Smooth muscle cell (in vitro differentiated cells): ENCODE data around the gene SECTM1. TPM values are rescaled to one million over a fixed set of nuclear protein-coding genes. Genes with fewer than 3 reads are reported as not detected.
A peak's percentile ranks its signal among the peaks of the same experiment; 100 is the strongest.
"Not testable (repeated sequence)": the region's sequence is repeated elsewhere in the genome, so short reads cannot be mapped to it uniquely, and the experiment has no call there.

ENCODE experiments used
- DNase-seq: peaks from one replicate; lab custom pipeline; 2025; ENCODE audit not compliant: unreplicated experiment; lab: John Stamatoyannopoulos, UW
- H2AFZ ChIP-seq: fragments of 200-600 bp; sonication (generic); 2 replicates; pipeline ENCODE4 v1.6.0; 2016; ENCODE audit warnings: antibody characterized with exemption, low read depth, mild to moderate bottlenecking
- H3F3A ChIP-seq: fragments of 200-600 bp; sonication (generic); 2 replicates; pipeline ENCODE4 v1.6.0; 2017; ENCODE audit warnings: antibody characterized with exemption, low read depth
- H3K27ac ChIP-seq: fragments of 200-600 bp; sonication (generic); 2 replicates; pipeline ENCODE4 v1.5.1; 2016; ENCODE audit warnings: low read depth, mild to moderate bottlenecking
- H3K27me3 ChIP-seq: fragments of 200-600 bp; sonication (generic); 2 replicates; pipeline ENCODE4 v1.6.1; 2016; ENCODE audit warnings: low read depth, mild to moderate bottlenecking
- H3K36me3 ChIP-seq: fragments of 200-600 bp; sonication (generic); 2 replicates; pipeline ENCODE4 v1.5.1; 2016; ENCODE audit warnings: low read depth
- H3K4me1 ChIP-seq: fragments of 200-600 bp; sonication (generic); 2 replicates; pipeline ENCODE4 v1.5.1; 2016; ENCODE audit warnings: low read depth
- H3K4me2 ChIP-seq: fragments of 200-600 bp; sonication (generic); 2 replicates; pipeline ENCODE4 v1.6.0; 2016; ENCODE audit warnings: mild to moderate bottlenecking
- H3K4me3 ChIP-seq: fragments of 200-600 bp; sonication (generic); 2 replicates; pipeline ENCODE4 v1.5.1; 2016; ENCODE audit warnings: mild to moderate bottlenecking
- H3K79me2 ChIP-seq: fragments of 200-600 bp; sonication (generic); 2 replicates; pipeline ENCODE4 v1.6.0; 2016; ENCODE audit warnings: low read depth, mild to moderate bottlenecking
- H3K9ac ChIP-seq: fragments of 200-600 bp; sonication (generic); 2 replicates; pipeline ENCODE4 v1.6.0; 2016; ENCODE audit warnings: low read depth
- H3K9me3 ChIP-seq: fragments of 200-600 bp; sonication (generic); replicated peaks from 2 replicates; pipeline ENCODE4 v1.5.1; 2016; ENCODE audit warnings: low read depth
- H4K20me1 ChIP-seq: fragments of 200-600 bp; sonication (generic); 2 replicates; pipeline ENCODE4 v1.6.0; 2016; ENCODE audit warnings: low read depth
- CTCF ChIP-seq: fragments of 200-600 bp; sonication (generic); IDR thresholded peaks from 2 replicates; pipeline ENCODE4 v1.5.1; 2017; ENCODE audit warnings: borderline replicate concordance, mild to moderate bottlenecking, antibody characterized with exemption; ENCODE audit not compliant: insufficient read depth, poor library complexity, severe bottlenecking
- WGBS: methylation state at CpG from one replicate; pipeline ENCODE4 v1.1.7; 2016; ENCODE audit warnings: low lambda C conversion rate; 5-methylcytosine and 5-hydroxymethylcytosine counted together
- polyA plus RNA-seq: library from polyadenylated mRNA; unstranded; fragments of >200 nt; fragmentation: Nextera tagmentation; extraction: Ambion mirVana; gene quantifications from 2 replicates; pipeline ENCODE4 v1.2.1, GENCODE V29; 2016
- total RNA-seq: library from RNA; depleted of rRNA; stranded (reverse); fragments of >200 nt; gene quantifications from 2 replicates; pipeline ENCODE4 v1.2.3, GENCODE V29; 2014

The SECTM1 gene
- total and polyA plus RNA-seq, 2 experiments from 2014 or later: 0.49 TPM; not detected in 1

- Histone ChIP-seq H3K9me3 (no peaks in the 10 kb centered on the region), H3K9ac (no peak overlapping the region), H2AFZ (peak overlapping the region; percentile 34), H3K4me1 (no peaks in the 10 kb centered on the region), H3K27ac (no peak overlapping the region), H3K4me3 (no peak overlapping the region), H3K79me2 (no peaks in the 10 kb centered on the region), H3K27me3 (no peaks in the 10 kb centered on the region), H3K4me2 (peak overlapping the region; percentile 45), H3K36me3 (no peaks in the 10 kb centered on the region), H4K20me1 (no peaks in the 10 kb centered on the region), H3F3A (no peaks in the 10 kb centered on the region)
- TF ChIP-seq CTCF: no peak
- 51% methylated on average over 11 of the region's 11 CpGs for WGBS
- DNase-seq: no peak
Measured at GRCh38 chr17:82349287-82349701, 15.7 kb upstream of the SECTM1 start.

GRCh38 chr17:82348866-82349265, 15.3 kb upstream of the SECTM1 start:
- Histone ChIP-seq H3K9me3 (no peaks in the 10 kb centered on the region), H3K36me3 (no peaks in the 10 kb centered on the region), H3K4me3 (no peak overlapping the region), H3K9ac (no peak overlapping the region), H3K4me1 (no peaks in the 10 kb centered on the region), H3K27me3 (no peaks in the 10 kb centered on the region), H4K20me1 (no peaks in the 10 kb centered on the region), H3K79me2 (no peaks in the 10 kb centered on the region), H3K27ac (no peak overlapping the region), H3K4me2 (peak overlapping the region; percentile 45), H2AFZ (no peak overlapping the region), H3F3A (no peaks in the 10 kb centered on the region)
- DNase-seq: no peak
- TF ChIP-seq CTCF: no peak
- WGBS: 84% methylated on average over 11 of the region's 11 CpGs

- H3K79me2 ChIP-seq: no peaks in the 10 kb centered on the region
- H2AFZ ChIP-seq: no peak overlapping the region
- H3K27me3 ChIP-seq: no peaks in the 10 kb centered on the region
- DNase-seq: no peak
- no peaks in the 10 kb centered on the region for H3F3A ChIP-seq
- TF ChIP-seq CTCF: no peak
- no peaks in the 10 kb centered on the region for H3K36me3 ChIP-seq
- H3K9ac ChIP-seq: no peak overlapping the region
- no peaks in the 10 kb centered on the region for H3K9me3 ChIP-seq
- no peak overlapping the region for H3K4me2 ChIP-seq
- no peaks in the 10 kb centered on the region for H3K4me1 ChIP-seq
- WGBS: 89% methylated on average over 9 of the region's 9 CpGs
- no peaks in the 10 kb centered on the region for H4K20me1 ChIP-seq
- no peak overlapping the region for H3K4me3 ChIP-seq
- H3K27ac ChIP-seq: no peak overlapping the region
Measured at GRCh38 chr17:82348434-82348833, 14.9 kb upstream of the SECTM1 start.

- not testable (repeated sequence) for H3K27me3 ChIP-seq, H3K4me2 ChIP-seq, H2AFZ ChIP-seq, H3F3A ChIP-seq, H3K9me3 ChIP-seq, H3K9ac ChIP-seq, H3K36me3 ChIP-seq, H3K4me3 ChIP-seq, DNase-seq, H3K79me2 ChIP-seq, H3K27ac ChIP-seq, H3K4me1 ChIP-seq, H4K20me1 ChIP-seq
- WGBS: 91% methylated on average over 11 of the region's 11 CpGs
Measured at GRCh38 chr17:82347994-82348393, 14.4 kb upstream of the SECTM1 start.
